Measurements from ENCODE around the gene CDC34.
A peak's percentile ranks its signal among the peaks of the same experiment; 100 is the strongest.

Gene CDC34

GRCh38 chr19:491146-491741, 40.3 kb upstream of the CDC34 start:
- DNase-seq (ENCODE audit: insufficient read length) (no peak), FAIRE-seq (no peak)
- TF ChIP-seq POLR2AphosphoS5 (IDR thresholded peaks at IDR 0.05; ENCODE audit: low read depth, low read length) (no peak), TAF1 (IDR thresholded peaks at IDR 0.05; ENCODE audit: borderline replicate concordance, low read depth, low read length) (no peak), POLR2A (IDR thresholded peaks at IDR 0.05; ENCODE audit: low read depth, low read length) (no peak)

GRCh38 chr19:492091-492531, 39.4 kb upstream of the CDC34 start:
- no peak for DNase-seq (ENCODE audit: insufficient read length)
- TF ChIP-seq POLR2A (IDR thresholded peaks at IDR 0.05; ENCODE audit: low read depth, low read length) (no peak), POLR2AphosphoS5 (IDR thresholded peaks at IDR 0.05; ENCODE audit: low read depth, low read length) (no peak), TAF1 (IDR thresholded peaks at IDR 0.05; ENCODE audit: borderline replicate concordance, low read depth, low read length) (no peak)
- FAIRE-seq, result no peak

GRCh38 chr19:493391-494170, 38.0 kb upstream of the CDC34 start:
- TF ChIP-seq POLR2AphosphoS5 (IDR thresholded peaks at IDR 0.05; ENCODE audit: low read depth, low read length), result no peak
- TF ChIP-seq TAF1 (IDR thresholded peaks at IDR 0.05; ENCODE audit: borderline replicate concordance, low read depth, low read length), result no peak
- no peak for TF ChIP-seq POLR2A (IDR thresholded peaks at IDR 0.05; ENCODE audit: low read depth, low read length)
- no peak for FAIRE-seq
- no peak for DNase-seq (ENCODE audit: insufficient read length)

GRCh38 chr19:494171-495080, 37.1 kb upstream of the CDC34 start:
- FAIRE-seq (no peak), DNase-seq (ENCODE audit: insufficient read length) (no peak)
- TF ChIP-seq POLR2AphosphoS5 (IDR thresholded peaks at IDR 0.05; ENCODE audit: low read depth, low read length) (no peak), POLR2A (IDR thresholded peaks at IDR 0.05; ENCODE audit: low read depth, low read length) (no peak), TAF1 (IDR thresholded peaks at IDR 0.05; ENCODE audit: borderline replicate concordance, low read depth, low read length) (no peak)

GRCh38 chr19:495081-495401, 36.5 kb upstream of the CDC34 start:
- FAIRE-seq, result no peak
- TF ChIP-seq POLR2AphosphoS5 (IDR thresholded peaks at IDR 0.05; ENCODE audit: low read depth, low read length) (no peak), POLR2A (IDR thresholded peaks at IDR 0.05; ENCODE audit: low read depth, low read length) (no peak), TAF1 (IDR thresholded peaks at IDR 0.05; ENCODE audit: borderline replicate concordance, low read depth, low read length) (no peak)
- DNase-seq (ENCODE audit: insufficient read length), result no peak

GRCh38 chr19:495402-496111, 36.0 kb upstream of the CDC34 start:
- DNase-seq (ENCODE audit: insufficient read length), result peak; percentile 63
- TF ChIP-seq TAF1 (IDR thresholded peaks at IDR 0.05; ENCODE audit: borderline replicate concordance, low read depth, low read length) (no peak), POLR2A (IDR thresholded peaks at IDR 0.05; ENCODE audit: low read depth, low read length) (no peak), POLR2AphosphoS5 (IDR thresholded peaks at IDR 0.05; ENCODE audit: low read depth, low read length) (no peak)
- FAIRE-seq, result no peak

GRCh38 chr19:496112-496665, 35.4 kb upstream of the CDC34 start, which contains the start of gene MADCAM1:
Gene MADCAM1 (plus strand): TSS chr19:496486. CDS start chr19:496500, 14 bp downstream.
- TF ChIP-seq TAF1 (IDR thresholded peaks at IDR 0.05; ENCODE audit: borderline replicate concordance, low read depth, low read length) (no peak), POLR2A (IDR thresholded peaks at IDR 0.05; ENCODE audit: low read depth, low read length) (no peak), POLR2AphosphoS5 (IDR thresholded peaks at IDR 0.05; ENCODE audit: low read depth, low read length) (no peak)
- DNase-seq (ENCODE audit: insufficient read length) (no peak), FAIRE-seq (no peak)

- FAIRE-seq, result no peak
- TF ChIP-seq TAF1 (IDR thresholded peaks at IDR 0.05; ENCODE audit: borderline replicate concordance, low read depth, low read length), result no peak
- no peak for TF ChIP-seq POLR2A (IDR thresholded peaks at IDR 0.05; ENCODE audit: low read depth, low read length)
- TF ChIP-seq POLR2AphosphoS5 (IDR thresholded peaks at IDR 0.05; ENCODE audit: low read depth, low read length), result no peak
Observed at GRCh38 chr19:496986-497385, 34.6 kb upstream of the CDC34 start.

GRCh38 chr19:497491-497868, 34.1 kb upstream of the CDC34 start:
- no peak for DNase-seq (ENCODE audit: insufficient read length)
- TF ChIP-seq POLR2AphosphoS5 (IDR thresholded peaks at IDR 0.05; ENCODE audit: low read depth, low read length), result no peak
- TF ChIP-seq TAF1 (IDR thresholded peaks at IDR 0.05; ENCODE audit: borderline replicate concordance, low read depth, low read length), result no peak
- TF ChIP-seq POLR2A (IDR thresholded peaks at IDR 0.05; ENCODE audit: low read depth, low read length), result no peak
- FAIRE-seq, result no peak

More at GRCh38 chr19:496986-497385, 34.6 kb upstream of the CDC34 start:
- no peak for DNase-seq (ENCODE audit: insufficient read length)

- TF ChIP-seq POLR2AphosphoS5 (IDR thresholded peaks at IDR 0.05; ENCODE audit: low read depth, low read length) (no peak), TAF1 (IDR thresholded peaks at IDR 0.05; ENCODE audit: borderline replicate concordance, low read depth, low read length) (no peak), POLR2A (IDR thresholded peaks at IDR 0.05; ENCODE audit: low read depth, low read length) (no peak)
- DNase-seq (ENCODE audit: insufficient read length), result no peak
- FAIRE-seq, result no peak
Observed at GRCh38 chr19:497869-498510, 33.6 kb upstream of the CDC34 start.

Data from GM12892 (cell line).